NCI-H2029 treated with DMSO at 0.1 percent for 48 hours (cell line): ENCODE results near the gene THSD4.
"Not testable (repeated sequence)": the region's sequence is repeated elsewhere in the genome, so short reads cannot be mapped to it uniquely, and the experiment has no call there.

Source experiments
- DNase-seq: peaks from one replicate; lab custom pipeline; 2025; lab: John Stamatoyannopoulos, UW

THSD4 gene

DNA sequence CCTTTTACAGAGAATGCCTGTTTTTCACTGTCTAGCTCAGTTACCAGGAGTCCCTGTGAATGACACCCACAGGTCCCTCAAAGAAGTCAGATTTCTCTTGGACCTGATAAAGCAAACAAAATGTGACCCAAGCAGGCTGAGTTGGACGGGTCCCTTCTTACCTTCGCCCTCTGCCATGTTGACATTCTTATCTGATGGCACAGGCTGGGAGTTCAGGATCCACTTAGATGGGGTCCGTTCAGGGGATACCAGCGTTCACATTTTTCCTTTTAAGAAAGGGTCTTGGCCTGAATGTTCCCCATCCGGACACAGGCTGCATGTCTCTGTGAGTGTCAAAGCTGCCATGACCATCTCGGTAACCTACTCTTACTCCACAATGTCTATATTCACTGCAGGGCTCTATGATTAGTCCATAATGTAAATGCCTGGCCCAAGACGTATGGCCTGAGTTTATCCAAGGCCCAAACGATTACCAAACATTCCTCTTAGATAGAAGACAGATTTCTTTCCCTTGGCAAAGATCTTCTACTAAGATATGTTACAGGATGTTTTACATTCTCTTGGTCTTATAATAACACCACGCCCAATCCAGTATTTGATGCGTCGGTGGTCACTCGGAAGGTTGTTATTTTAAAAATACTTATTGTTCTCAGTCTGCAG lies 179.1 kb downstream of the THSD4 start:
- no peak for DNase-seq

- DNase-seq = no peak
These were observed 179.8 kb downstream of the THSD4 start for GRCh38 chr15:71294911-71295602.

DNA sequence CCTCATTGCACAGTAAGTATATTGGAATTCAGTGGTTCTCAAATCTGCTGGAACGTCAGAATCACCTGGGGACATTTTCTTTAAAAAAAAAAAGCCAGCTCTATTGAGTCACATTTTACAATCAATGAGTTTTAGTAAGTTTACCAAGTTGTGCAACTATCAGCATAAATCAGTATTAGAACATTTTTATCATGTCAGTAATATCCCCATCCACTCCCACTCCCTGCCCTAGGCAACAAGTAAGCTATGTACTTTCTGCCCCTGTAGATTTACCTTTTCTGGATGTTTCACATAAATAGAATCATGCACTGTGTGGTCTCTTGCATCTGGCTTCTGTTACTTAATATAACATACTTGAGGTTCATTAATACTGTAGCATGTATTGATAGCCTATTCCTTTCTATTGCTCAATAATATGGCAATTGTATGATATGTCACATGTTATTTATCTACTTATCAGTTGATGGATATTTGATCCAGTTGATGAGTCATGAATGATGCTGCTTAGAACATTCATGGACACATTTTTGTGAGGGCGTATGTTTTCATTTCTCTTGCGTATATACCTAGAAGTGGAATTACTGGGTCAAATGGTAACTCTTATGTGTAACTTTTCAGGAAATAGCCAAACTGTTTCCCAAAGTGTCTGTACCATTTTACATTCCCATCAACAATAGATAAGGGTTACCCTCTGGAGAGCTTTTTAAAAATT lies 180.5 kb downstream of the THSD4 start:
- no peak for DNase-seq

- DNase-seq = no peak
These were observed 181.0 kb downstream of the THSD4 start for GRCh38 chr15:71296315-71296679.

- DNase-seq = no peak
These were observed 186.8 kb downstream of the THSD4 start for GRCh38 chr15:71301958-71302621.

DNA sequence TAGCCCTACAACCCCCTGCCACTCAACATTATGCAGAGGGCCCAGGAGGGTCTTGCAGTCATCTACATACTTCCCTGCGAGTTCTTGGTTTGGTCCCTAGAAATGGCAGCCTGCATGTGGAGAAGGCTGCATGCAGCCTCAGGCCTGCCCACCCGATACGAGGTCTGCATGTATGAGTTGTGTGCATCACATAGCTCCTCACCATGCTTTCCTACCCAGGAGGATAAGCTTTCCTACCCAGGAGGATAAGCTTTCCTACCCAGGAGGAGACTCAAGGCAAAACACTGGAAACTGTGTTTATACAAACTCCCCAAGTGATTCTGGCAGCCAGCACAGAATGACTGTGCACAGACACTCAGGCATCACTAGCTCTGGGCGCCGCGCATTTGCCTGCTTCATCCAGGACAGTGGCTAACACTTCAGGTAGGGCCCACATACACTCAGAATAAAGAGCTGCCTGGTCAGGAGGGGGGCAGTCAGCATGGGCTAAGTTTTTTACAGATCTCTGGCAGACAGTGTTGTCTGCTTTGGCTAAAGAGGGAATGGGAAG lies 187.7 kb downstream of the THSD4 start:
- DNase-seq = no peak

DNA sequence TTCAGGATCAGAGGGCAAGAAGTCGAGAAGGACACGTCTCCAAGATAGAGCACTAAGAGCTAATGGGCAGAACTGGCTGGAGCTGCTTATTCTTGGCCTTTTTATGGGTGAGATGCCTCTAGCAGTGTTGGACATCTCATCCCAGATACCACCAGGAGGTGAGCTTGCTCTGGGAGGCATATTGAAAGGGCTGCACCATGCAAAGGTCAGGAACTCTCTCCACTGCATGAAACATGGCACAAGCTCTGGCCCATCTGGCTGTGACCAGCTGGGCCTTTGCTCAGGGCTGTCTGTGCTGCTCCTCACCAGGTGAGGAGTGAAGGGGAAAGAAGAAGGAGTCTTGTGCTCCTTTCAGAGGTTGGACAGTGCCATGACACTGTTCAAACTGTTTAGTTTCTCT lies 188.7 kb downstream of the THSD4 start:
- DNase-seq = no peak

- no peak for DNase-seq
These were observed 189.4 kb downstream of the THSD4 start for GRCh38 chr15:71304681-71305080.

GRCh38 chr15:71306538-71306937 lies 191.3 kb downstream of the THSD4 start:
- no peak for DNase-seq

DNA sequence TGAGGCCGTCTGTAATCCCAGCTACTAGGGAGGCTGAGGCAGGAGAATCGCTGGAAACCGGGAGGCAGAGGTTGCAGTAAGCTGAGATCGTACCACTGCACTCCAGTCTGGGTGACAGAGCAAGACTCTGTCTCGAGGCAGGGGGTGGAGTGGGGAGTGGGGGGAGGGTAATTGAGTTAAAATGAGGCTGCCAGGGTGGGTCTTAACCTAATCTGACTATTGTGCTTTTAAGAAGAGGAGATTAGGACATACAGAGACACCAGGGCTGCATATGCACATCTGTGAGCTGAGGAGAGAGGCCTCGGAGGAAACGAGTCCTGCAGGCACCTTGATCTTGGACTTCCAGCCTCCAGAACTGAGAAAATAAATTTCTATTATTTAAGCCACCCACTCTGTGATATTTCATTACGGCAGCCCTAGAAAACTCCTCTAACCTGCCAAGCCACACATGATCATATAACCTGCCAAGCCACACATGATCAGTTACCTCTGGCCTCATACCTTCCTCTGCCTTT lies 197.0 kb downstream of the THSD4 start:
- DNase-seq = no peak

GRCh38 chr15:71312731-71313460 lies 197.6 kb downstream of the THSD4 start:
- DNase-seq = no peak

DNA sequence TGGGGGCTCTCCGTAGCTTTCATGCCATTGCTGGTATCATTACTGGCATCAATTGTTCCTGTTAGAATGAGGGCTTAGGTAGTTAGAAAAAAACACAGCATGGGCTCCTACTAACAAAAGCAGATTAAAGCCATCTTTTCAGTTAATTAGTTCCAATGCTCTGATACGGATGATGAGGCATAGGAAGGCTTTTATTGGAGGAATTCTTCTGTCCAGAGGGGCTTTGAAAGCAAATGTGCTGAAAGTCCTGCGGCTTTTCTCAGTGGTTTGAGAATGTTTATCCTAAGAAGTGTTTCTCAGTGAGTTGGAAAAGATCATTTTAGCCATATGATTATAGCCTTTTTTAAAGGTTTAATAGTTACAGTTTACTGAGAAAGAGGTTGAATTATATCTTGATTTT lies 198.5 kb downstream of the THSD4 start:
- no peak for DNase-seq

GRCh38 chr15:71314956-71315537 lies 199.8 kb downstream of the THSD4 start:
- DNase-seq = no peak

GRCh38 chr15:71316911-71317310 lies 201.6 kb downstream of the THSD4 start:
- DNase-seq = no peak

DNA sequence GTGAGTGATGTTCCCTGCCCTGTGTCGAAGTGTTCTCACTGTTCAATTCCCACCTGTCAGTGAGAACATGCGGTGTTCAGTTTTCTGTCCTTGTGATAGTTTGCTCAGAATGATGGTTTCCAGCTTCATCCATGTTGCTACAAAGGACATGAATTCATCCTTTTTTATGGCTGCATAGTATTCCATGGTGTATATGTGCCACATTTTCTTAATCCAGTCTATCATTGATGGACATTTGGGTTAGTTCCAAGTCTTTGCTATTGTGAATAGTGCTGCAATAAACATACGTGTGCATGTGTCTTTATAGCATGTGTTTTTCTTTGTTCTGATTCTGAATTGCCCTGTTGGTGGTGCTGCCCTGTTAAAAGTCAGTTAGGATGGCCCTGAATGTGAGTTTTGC lies 204.2 kb downstream of the THSD4 start:
- DNase-seq = not testable (repeated sequence)

- no peak for DNase-seq
These were observed 204.7 kb downstream of the THSD4 start for GRCh38 chr15:71319935-71320334.

DNA sequence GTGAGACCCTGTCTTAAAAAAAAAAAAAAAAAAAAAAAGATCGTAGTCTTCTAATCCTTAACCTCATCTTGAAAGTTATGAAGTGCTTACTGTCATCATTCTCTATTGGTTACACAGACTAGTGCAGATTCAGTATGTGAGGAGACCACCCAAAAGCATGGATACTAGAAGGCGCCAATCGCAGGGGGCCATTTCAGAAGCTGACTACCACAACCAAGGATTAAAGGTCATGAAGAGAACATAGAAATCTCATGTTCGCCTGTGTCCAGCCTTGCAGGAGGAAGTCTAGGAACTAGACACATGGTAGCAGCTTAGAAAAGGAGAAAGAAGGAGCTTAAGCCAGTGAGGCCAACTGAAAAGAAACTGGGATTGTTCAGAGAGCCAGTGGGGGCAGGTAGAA lies 207.8 kb downstream of the THSD4 start:
- DNase-seq = no peak

DNA sequence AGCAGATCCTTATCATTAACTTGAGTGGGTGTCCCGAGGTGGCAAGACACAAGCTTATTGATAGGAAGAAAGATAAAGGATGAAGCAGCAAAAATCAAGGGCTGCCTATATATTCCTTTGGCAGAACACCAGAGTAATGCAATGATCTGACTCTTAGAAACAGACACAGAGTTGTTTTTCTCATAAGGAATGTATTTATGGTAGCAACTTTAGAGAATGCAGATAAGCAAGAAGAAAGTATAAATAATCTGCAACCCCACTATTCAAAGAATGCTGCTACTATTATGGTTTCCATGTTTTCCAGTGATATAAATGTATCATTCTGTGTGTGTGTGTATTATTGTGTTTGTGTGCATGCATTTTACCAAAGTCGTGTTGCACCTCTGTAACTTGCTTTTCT lies 208.3 kb downstream of the THSD4 start:
- DNase-seq = no peak

DNA sequence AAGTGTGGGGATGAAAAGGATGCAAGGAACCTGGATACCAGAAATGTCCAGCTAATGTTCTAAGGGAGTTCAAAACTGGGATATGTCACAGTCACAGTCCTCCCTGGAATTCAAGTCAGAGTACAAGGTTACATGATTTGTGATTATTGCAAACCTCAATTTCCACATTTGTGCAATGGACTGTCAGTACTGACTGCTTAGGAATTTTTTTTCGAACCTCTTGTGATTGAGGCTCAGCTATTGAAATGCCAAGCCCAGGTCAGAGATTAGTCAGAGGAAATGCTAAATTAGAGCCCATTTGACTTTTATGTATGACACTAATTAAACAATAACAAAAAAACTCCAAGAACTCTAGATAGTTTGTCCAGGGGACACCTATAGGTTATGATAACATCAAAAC lies 210.2 kb downstream of the THSD4 start:
- no peak for DNase-seq

DNA sequence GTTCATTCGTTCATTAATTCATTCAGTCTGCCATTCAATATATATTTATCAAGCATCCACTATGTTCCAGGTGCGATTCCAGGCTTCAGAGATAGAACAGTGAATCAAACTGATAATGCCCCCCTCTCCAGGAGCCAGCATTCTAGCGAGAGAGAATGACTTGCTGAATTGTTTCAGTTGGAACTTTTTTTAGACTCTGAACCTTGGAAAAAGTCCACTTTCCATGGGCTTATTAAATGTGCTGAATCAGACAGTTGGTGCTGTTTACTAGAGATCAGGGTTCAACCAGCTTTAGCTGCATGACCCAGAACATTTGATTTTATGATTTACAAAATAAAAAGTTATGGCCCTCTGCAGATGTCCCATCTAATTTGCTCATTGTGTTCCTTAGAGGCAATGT lies 213.2 kb downstream of the THSD4 start:
- no peak for DNase-seq

- no peak for DNase-seq
These were observed 213.8 kb downstream of the THSD4 start for GRCh38 chr15:71329041-71329440.
